T47D (cell line): ENCODE measurements around the gene ANKS3.
A peak's percentile ranks its signal among the peaks of the same experiment; 100 is the strongest.

Source experiments
- DNase-seq, 2 experiments: peaks; one replicate each; pipeline versions ENCODE4 v3.0.0 to v3.0.0-alpha.2; 2011 to 2012; ENCODE audit warnings: low read depth in 1 of 2, low spot score in 1 of 2
- JUND ChIP-seq: IDR thresholded peaks from 2 replicates; pipeline ENCODE4 v1.6.1; 2012; ENCODE audit warnings: low read depth
- in situ Hi-C: cut with HindIII; loops from 2 replicates; pipeline ENCODE4 v1.10.0; 2016; ENCODE audit warnings: low sequenced_read_pairs, low pct_unique_long_range_greater_than_20kb

ANKS3 gene

GRCh38 chr16:4680673-4681470, 53.2 kb downstream of the ANKS3 start:
- in situ Hi-C loops: no loop called here
- no peak for TF ChIP-seq JUND
- no peak for DNase-seq

GRCh38 chr16:4679850-4680636, 54.0 kb downstream of the ANKS3 start:
- TF ChIP-seq JUND: peak; percentile 17; the same call in 1 of the 2 replicates
- in situ Hi-C loops: no loop called here
- DNase-seq: peak; percentile 75 to 89

DNA sequence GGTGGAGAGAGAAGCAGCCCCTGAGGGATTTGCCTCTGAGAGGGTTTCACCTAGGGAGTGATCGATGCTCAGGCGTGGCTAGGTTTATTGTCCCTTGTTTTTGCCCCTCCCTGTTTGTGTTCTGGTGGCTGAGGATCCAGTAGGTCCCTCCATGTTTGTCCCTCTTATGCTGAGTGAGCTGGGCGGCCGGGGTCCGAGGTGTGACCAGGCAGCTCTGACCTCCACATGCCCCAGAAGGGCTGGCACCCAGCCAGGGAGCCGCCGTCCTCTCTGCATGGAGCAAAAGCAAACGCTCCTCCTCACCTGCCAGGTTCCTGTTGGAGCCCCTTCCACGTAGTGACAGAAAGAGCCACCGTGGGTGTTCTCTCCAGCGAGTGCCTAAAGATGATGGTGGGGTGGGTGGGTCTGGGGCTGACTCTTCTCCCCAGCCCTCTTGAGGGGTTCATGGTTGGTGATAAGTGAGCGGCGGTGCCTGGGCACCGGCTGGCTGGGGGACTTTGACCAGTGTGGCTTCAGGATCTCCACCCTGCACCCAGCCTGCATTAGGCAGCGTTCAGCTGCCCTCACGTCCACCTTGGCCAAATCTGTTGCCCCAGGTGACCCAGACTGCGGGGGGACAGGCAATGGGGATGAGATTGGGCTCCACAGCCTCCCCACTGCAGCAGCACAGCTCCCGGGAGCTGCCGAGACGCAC, 54.8 kb downstream of the ANKS3 start:
- TF ChIP-seq JUND: no peak
- no peak for DNase-seq
- in situ Hi-C loops: no loop called here

DNA sequence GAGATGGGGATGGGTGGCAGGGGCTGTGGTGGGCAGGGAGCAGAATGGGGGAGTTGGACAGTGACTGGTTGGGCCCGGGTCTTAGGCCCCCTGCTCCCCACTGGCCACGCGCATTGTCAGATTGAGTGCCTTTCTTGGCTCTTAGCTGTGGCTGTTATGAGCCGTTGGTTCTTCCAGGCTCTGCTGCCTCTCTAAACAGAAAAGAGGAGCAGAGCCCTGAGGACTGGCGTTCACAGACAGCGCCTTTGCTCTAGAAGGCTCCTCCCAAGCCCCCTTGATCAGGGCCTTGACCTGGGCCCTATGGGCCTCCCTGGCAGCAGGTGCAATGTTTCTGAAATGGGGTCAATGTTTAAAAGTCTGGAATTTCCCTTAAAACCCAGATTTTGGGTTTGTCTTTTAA, 55.5 kb downstream of the ANKS3 start:
- DNase-seq: no peak
- no peak for TF ChIP-seq JUND
- in situ Hi-C loops: no loop called here

DNA sequence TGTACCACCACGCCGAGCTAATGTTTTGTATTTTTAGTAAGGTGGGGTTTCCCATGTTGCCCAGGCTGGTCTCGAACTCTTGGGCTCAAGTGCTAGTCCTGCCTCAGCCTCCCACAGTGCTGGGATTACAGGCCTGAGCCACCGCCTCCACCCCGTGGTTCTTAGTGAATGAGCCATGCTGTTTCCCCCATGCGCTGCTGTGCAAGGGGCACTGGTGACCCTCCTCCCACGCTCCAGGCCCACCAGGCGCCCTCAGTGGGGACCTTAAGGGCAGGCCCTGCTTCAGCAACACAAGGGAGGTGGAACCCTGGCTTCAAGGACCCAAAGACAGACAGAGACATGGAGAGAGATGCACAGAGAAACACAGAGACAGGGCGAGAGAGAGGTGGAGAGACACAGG, 56.1 kb downstream of the ANKS3 start:
- in situ Hi-C loops: no loop called here
- no peak for DNase-seq
- no peak for TF ChIP-seq JUND

GRCh38 chr16:4677390-4677789, 56.7 kb downstream of the ANKS3 start:
- in situ Hi-C loops: no loop called here
- DNase-seq: no peak
- TF ChIP-seq JUND: no peak

DNA sequence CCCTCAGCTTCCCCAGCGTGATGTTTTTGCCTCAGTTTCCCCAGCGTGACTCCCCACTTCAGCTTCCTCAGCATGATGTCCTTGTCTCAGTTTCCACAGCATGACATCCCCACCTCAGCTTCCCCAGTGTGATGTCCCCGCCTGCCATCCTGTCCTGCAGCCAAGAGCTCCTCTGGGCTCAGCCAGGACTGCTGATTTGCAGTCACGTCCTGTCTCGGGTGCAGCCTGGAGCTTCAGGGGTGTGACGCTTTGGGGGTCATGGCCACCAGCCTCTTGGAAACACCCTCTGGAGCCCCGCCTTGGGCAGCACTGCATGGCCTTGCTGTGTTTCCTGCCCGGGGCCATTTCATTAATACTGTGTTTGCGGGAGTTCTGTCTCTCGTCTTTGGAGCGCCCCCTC, 57.2 kb downstream of the ANKS3 start:
- in situ Hi-C loops: no loop called here
- no peak for TF ChIP-seq JUND
- no peak for DNase-seq

DNA sequence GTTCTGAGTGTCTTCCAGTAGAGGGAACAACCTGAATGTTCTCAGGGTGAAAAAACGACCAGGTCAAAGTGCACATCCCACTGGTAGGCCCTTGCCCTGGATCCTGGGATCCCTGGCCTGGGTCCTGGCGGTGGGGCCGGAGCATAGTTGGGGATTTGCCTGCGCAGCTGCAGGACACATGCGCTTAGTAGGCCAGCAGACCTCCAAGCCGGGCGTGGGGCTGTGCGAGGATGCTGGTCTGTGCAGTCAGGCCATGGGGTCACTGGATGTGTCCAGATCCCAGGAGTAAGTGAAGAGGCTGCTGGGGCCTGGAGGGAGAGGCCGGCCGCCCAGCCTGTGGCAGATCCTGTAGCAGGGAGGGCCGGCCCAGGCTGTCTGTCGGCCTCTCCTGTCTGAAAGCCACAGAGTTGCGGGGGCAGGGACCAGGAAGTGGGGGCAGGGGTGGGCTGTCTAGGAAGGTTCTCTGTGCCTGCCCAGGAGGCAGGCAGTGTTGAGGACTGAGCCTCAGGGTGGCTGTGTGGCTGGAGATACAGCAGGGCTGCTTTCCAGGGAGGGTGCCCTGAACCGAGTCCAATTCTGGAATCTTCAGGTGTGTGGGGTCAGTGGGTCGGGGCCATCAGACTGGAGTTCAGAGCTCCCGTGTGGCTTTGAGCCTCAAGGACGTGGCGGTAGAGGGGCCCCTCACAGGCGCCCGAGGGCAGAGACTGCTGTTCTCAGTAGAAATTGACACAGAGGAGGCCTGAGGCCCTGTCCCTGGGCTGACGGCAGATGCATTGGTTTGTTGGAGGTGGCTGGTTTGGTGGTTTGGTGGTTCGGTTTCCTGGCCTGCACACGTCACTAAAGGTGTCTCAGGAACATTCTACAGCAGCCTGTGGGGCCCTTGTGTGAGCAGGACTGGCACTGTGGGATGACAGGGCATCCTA, 57.9 kb downstream of the ANKS3 start:
- in situ Hi-C loops: no loop called here
- TF ChIP-seq JUND: no peak
- DNase-seq: no peak

DNA sequence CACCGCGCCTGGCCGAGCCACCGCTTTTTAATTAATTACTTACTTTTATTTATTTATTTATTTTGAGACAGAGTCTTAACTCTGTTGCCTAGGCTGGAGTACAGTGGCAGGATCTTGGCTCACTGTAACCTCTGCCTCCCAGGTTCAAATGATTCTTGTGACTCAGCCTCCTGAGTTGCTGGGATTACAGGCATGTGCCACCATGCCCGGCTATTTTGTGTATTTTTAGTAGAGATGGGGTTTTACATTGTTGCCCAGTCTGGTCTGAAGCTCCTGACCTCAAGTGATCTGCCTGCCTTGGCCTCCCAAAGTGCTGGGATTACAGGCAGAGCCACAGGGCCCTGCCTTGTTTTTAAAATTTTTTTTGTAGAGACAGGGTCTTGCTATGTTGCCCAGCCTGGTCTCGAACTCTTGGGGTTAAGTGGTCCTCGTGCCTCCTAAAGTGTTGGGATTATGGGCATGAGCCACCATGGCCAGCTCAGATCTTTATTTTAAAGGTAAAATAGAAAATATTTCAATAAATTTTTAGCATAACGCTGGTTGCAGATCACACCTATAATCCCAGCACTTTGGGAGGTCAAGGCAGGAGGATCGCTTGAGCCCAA, 59.0 kb downstream of the ANKS3 start:
- no peak for DNase-seq
- no peak for TF ChIP-seq JUND
- in situ Hi-C loops: no loop called here

GRCh38 chr16:4673387-4674046, 60.6 kb downstream of the ANKS3 start:
- in situ Hi-C loops: no loop called here
- DNase-seq: no peak
- TF ChIP-seq JUND: no peak

DNA sequence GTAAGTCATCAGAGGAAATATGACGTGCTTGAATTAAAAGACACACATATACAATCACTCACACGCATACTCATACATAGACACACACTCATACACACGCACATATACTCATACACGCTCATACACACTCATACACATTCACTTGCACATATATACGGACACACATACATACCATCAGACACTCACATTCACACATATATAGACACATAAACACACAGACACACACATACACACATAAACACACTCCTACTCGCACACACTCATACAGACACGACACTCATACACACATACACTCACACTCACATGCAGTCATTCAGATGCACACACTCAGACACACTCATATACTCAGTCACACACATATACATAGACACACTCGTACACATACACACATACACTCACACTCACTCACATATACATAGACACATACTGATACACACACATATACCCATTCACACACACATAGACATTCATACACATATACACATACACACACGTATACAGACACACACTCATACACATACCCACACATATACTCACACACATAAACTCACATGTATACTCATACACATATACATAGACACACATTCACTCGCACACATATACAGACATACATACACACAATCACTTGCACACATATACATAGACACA, 65.6 kb downstream of the ANKS3 start:
- TF ChIP-seq JUND: no peak
- no peak for DNase-seq
- in situ Hi-C loops: no loop called here
